ENCODE data around the gene SPRYD3.

DNA sequence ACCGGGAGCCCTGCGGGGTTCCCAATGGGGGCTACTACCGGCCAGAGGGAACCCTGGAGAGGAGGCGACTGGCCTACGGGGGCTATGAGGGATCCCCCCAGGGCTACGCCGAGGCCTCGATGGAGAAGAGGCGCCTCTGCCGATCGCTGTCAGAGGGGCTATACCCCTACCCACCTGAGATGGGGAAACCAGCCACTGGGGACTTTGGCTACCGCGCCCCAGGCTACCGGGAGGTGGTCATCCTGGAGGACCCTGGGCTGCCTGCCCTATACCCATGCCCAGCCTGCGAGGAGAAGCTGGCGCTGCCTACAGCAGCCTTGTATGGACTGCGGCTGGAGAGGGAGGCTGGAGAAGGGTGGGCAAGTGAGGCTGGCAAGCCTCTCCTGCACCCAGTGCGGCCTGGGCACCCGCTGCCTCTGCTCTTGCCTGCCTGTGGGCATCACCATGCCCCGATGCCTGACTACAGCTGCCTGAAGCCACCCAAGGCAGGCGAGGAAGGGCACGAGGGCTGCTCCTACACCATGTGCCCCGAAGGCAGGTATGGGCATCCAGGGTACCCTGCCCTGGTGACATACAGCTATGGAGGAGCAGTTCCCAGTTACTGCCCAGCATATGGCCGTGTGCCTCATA is 19.6 kb downstream of the SPRYD3 start:
- TF ChIP-seq EP300 (IDR thresholded peaks at IDR 0.05; ENCODE audit: borderline replicate concordance), result no peak
- no peak for TF ChIP-seq CEBPB (IDR thresholded peaks at IDR 0.05)
- TF ChIP-seq, protein P1, sequence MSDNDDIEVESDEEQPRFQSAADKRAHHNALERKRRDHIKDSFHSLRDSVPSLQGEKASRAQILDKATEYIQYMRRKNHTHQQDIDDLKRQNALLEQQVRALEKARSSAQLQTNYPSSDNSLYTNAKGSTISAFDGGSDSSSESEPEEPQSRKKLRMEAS (IDR thresholded peaks at IDR 0.05), result no peak
- no peak for TF ChIP-seq RAD21 (IDR thresholded peaks at IDR 0.05; ENCODE audit: low read depth)
- TF ChIP-seq TCF12 (IDR thresholded peaks at IDR 0.05; ENCODE audit: low read depth), result no peak
- TF ChIP-seq, protein P2, sequence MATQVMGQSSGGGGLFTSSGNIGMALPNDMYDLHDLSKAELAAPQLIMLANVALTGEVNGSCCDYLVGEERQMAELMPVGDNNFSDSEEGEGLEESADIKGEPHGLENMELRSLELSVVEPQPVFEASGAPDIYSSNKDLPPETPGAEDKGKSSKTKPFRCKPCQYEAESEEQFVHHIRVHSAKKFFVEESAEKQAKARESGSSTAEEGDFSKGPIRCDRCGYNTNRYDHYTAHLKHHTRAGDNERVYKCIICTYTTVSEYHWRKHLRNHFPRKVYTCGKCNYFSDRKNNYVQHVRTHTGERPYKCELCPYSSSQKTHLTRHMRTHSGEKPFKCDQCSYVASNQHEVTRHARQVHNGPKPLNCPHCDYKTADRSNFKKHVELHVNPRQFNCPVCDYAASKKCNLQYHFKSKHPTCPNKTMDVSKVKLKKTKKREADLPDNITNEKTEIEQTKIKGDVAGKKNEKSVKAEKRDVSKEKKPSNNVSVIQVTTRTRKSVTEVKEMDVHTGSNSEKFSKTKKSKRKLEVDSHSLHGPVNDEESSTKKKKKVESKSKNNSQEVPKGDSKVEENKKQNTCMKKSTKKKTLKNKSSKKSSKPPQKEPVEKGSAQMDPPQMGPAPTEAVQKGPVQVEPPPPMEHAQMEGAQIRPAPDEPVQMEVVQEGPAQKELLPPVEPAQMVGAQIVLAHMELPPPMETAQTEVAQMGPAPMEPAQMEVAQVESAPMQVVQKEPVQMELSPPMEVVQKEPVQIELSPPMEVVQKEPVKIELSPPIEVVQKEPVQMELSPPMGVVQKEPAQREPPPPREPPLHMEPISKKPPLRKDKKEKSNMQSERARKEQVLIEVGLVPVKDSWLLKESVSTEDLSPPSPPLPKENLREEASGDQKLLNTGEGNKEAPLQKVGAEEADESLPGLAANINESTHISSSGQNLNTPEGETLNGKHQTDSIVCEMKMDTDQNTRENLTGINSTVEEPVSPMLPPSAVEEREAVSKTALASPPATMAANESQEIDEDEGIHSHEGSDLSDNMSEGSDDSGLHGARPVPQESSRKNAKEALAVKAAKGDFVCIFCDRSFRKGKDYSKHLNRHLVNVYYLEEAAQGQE (IDR thresholded peaks at IDR 0.05; ENCODE audit: low read depth), result no peak
- TF ChIP-seq FOXM1 (IDR thresholded peaks at IDR 0.05; ENCODE audit: borderline replicate concordance, low read depth), result no peak
- TF ChIP-seq EGR1 (IDR thresholded peaks at IDR 0.05), result no peak
- no peak for TF ChIP-seq TEAD4 (IDR thresholded peaks at IDR 0.05)
- TF ChIP-seq ZBTB7A (IDR thresholded peaks at IDR 0.05; ENCODE audit: low read depth), result no peak
- TF ChIP-seq TAF1 (IDR thresholded peaks at IDR 0.05; ENCODE audit: low read depth), result no peak
- no peak for TF ChIP-seq CREB1 (IDR thresholded peaks at IDR 0.05; ENCODE audit: low read depth)
- TF ChIP-seq YY1 (IDR thresholded peaks at IDR 0.05; ENCODE audit: low read depth), result no peak
- TF ChIP-seq, protein P3, sequence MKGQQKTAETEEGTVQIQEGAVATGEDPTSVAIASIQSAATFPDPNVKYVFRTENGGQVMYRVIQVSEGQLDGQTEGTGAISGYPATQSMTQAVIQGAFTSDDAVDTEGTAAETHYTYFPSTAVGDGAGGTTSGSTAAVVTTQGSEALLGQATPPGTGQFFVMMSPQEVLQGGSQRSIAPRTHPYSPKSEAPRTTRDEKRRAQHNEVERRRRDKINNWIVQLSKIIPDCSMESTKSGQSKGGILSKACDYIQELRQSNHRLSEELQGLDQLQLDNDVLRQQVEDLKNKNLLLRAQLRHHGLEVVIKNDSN (IDR thresholded peaks at IDR 0.05), result no peak

Measured in Ishikawa (cell line).